Liver (tissue), 9 donors: Measurements from ENCODE around the gene KRT14. TPM values are rescaled to one million over a fixed set of nuclear protein-coding genes. Genes with fewer than 3 reads are reported as not detected.

Experiments
- DNase-seq: peaks from one replicate; pipeline ENCODE4 v3.0.0-alpha.2; 2017; ENCODE audit warnings: low spot score
- H3K27ac ChIP-seq, 2 donors: one replicate each; pipeline ENCODE4 v1.7.0; 2013; ENCODE audit warnings: inconsistent platforms in 2 of 2, low read length in 2 of 2, control low read depth in 1 of 2, low read depth in 1 of 2, mild to moderate bottlenecking in 1 of 2
- H3K27me3 ChIP-seq, 4 donors: one replicate each; pipeline versions ENCODE4 v1.6.1 to v1.7.0; 2013; ENCODE audit warnings: low read length in 3 of 4, inconsistent platforms in 1 of 4, mild to moderate bottlenecking in 1 of 4, moderate library complexity in 1 of 4; ENCODE audit not compliant: control insufficient read depth in 4 of 4, insufficient read depth in 4 of 4
- H3K36me3 ChIP-seq, 4 donors: one replicate each; pipeline versions ENCODE4 v1.6.1 to v1.7.0; 2013; ENCODE audit warnings: low read length in 3 of 4, mild to moderate bottlenecking in 3 of 4, low read depth in 1 of 4, moderate library complexity in 1 of 4; ENCODE audit not compliant: control insufficient read depth in 4 of 4, insufficient read depth in 3 of 4
- H3K4me1 ChIP-seq, 4 donors: one replicate each; pipeline versions ENCODE4 v1.6.1 to v1.7.0; 2013; ENCODE audit warnings: low read length in 3 of 4, mild to moderate bottlenecking in 3 of 4, moderate library complexity in 1 of 4; ENCODE audit not compliant: control insufficient read depth in 4 of 4, insufficient read depth in 4 of 4
- H3K4me3 ChIP-seq, 3 donors: one replicate each; pipeline versions ENCODE4 v1.6.1 to v1.7.0; 2013; ENCODE audit warnings: low read length in 3 of 3, control low read depth in 1 of 3, low read depth in 1 of 3, mild to moderate bottlenecking in 1 of 3
- H3K9ac ChIP-seq, 2 donors: one replicate each; pipeline ENCODE4 v1.7.0; 2013; ENCODE audit warnings: low read length in 2 of 2, mild to moderate bottlenecking in 2 of 2, moderate library complexity in 2 of 2, control low read depth in 1 of 2, low read depth in 1 of 2
- H3K9me3 ChIP-seq, 4 donors: one replicate each; pipeline versions ENCODE4 v1.6.1 to v1.7.0; 2013; ENCODE audit warnings: low read length in 3 of 4; ENCODE audit not compliant: control insufficient read depth in 4 of 4
- ATF3 ChIP-seq: IDR thresholded peaks from 2 replicates; pipeline ENCODE4 v1.6.1; 2016; ENCODE audit warnings: antibody characterized with exemption
- CTCF ChIP-seq: fragments of 150-350 bp; IDR thresholded peaks from 2 replicates; pipeline ENCODE4 v1.5.1; 2017; ENCODE audit warnings: improper control_type of control experiment, low read depth, low read length; ENCODE audit not compliant: missing input control
- EGR1 ChIP-seq, 2 donors: IDR thresholded peaks; 2 replicates each; pipeline ENCODE4 v1.6.1; 2016 to 2018; ENCODE audit warnings: antibody characterized with exemption in 2 of 2, low read depth in 2 of 2
- FOXA1 ChIP-seq: IDR thresholded peaks from 2 replicates; pipeline ENCODE4 v1.6.1; 2016; ENCODE audit warnings: antibody characterized with exemption
- FOXA2 ChIP-seq: IDR thresholded peaks from 2 replicates; pipeline ENCODE4 v1.6.1; 2016; ENCODE audit warnings: antibody characterized with exemption
- GABPA ChIP-seq, 2 donors: IDR thresholded peaks in 1 of 2; conservative IDR thresholded peaks in 1 of 2; 2 replicates each; pipeline ENCODE4 v1.6.1; 2016; ENCODE audit warnings: antibody characterized with exemption in 2 of 2, mild to moderate bottlenecking in 1 of 2, moderate library complexity in 1 of 2
- HNF4A ChIP-seq, 2 donors: conservative IDR thresholded peaks; 2 replicates each; pipeline ENCODE4 v1.6.1; 2016; ENCODE audit warnings: antibody characterized with exemption in 2 of 2, mild to moderate bottlenecking in 2 of 2
- HNF4G ChIP-seq: IDR thresholded peaks from 2 replicates; pipeline ENCODE4 v1.6.1; 2016; ENCODE audit warnings: antibody characterized with exemption
- JUND ChIP-seq, 2 donors: IDR thresholded peaks; 2 replicates each; pipeline ENCODE4 v1.6.1; 2016; ENCODE audit warnings: antibody characterized with exemption in 2 of 2
- MAX ChIP-seq: IDR thresholded peaks from 2 replicates; pipeline ENCODE4 v1.6.1; 2016; ENCODE audit warnings: antibody characterized with exemption
- NR2F2 ChIP-seq: IDR thresholded peaks from 2 replicates; pipeline ENCODE4 v1.6.1; 2016; ENCODE audit warnings: antibody characterized with exemption
- RAD21 ChIP-seq, 2 donors: IDR thresholded peaks; 2 replicates each; pipeline ENCODE4 v1.6.1; 2016; ENCODE audit warnings: antibody characterized with exemption in 2 of 2, mild to moderate bottlenecking in 2 of 2
- RXRA ChIP-seq, 2 donors: IDR thresholded peaks; 2 replicates each; pipeline ENCODE4 v1.6.1; 2017 to 2018; ENCODE audit warnings: antibody characterized with exemption in 2 of 2, mild to moderate bottlenecking in 1 of 2
- SP1 ChIP-seq: IDR thresholded peaks from 2 replicates; pipeline ENCODE4 v1.6.1; 2018; ENCODE audit warnings: antibody characterized with exemption, mild to moderate bottlenecking
- TAF1 ChIP-seq: conservative IDR thresholded peaks from 2 replicates; pipeline ENCODE4 v1.6.1; 2016; ENCODE audit warnings: antibody characterized with exemption, mild to moderate bottlenecking
- YY1 ChIP-seq: IDR thresholded peaks from 2 replicates; pipeline ENCODE4 v1.6.1; 2016; ENCODE audit warnings: antibody characterized with exemption, mild to moderate bottlenecking
- WGBS: extraction: QIAGEN DNeasy Blood & Tissue Kit; methylation state at CpG from one replicate; pipeline ENCODE4 v1.1.7; 2013; 5-methylcytosine and 5-hydroxymethylcytosine counted together
- polyA plus RNA-seq, 2 donors: library from polyadenylated mRNA; stranded (reverse) in 1 of 2; unstranded in 1 of 2; fragments of 200-250 nt in 1 of 2; fragments of >200 nt in 1 of 2; fragmentation: Nextera tagmentation in 1 of 2; extraction: Ambion mirVana in 1 of 2; gene quantifications; one replicate each; pipeline versions ENCODE4 v1.2.1 to v1.2.3, GENCODE V29; 2013 to 2015
- total RNA-seq, 2 donors: library from RNA; depleted of rRNA; stranded (reverse); fragments of >200 nt; gene quantifications; one replicate each; pipeline ENCODE4 v1.2.3, GENCODE V29; 2014
- TF ChIP-seq, protein P1 (sequence below): IDR thresholded peaks from 2 replicates; pipeline ENCODE4 v1.6.1; 2016; ENCODE audit warnings: antibody characterized with exemption, mild to moderate bottlenecking
- TF ChIP-seq, protein P2 (sequence below): IDR thresholded peaks from 2 replicates; pipeline ENCODE4 v1.6.1; 2016; ENCODE audit warnings: antibody characterized with exemption
- donor health status: healthy.
- donor health status: healthy.
- donor health status: healthy.
- donor health status: healthy.
- donor health status: healthy.

The KRT14 gene
- total and polyA plus RNA-seq, 4 donors: not detected

- Histone ChIP-seq H3K27ac (no peak overlapping the region), H3K27me3 (peaks cover 0 to 8% (median 5%) of the 10 kb centered on the region in 4 donors), H3K36me3 (no peaks in the 10 kb centered on the region), H3K9me3 (no peaks in the 10 kb centered on the region), H3K4me3 (no peak overlapping the region), H3K4me1 (peaks cover 0 to 2% (median 1%) of the 10 kb centered on the region in 4 donors), H3K9ac (no peak overlapping the region)
- DNase-seq: no peak
- TF ChIP-seq CTCF: no peak
- TF ChIP-seq HNF4A (conservative IDR thresholded peaks at IDR 0.05): no peak
- TF ChIP-seq MAX: no peak
- no peak for TF ChIP-seq YY1
- no peak for TF ChIP-seq HNF4G
- no peak for TF ChIP-seq FOXA1
- no peak for TF ChIP-seq EGR1 (IDR thresholded peaks at IDR 0.05; ENCODE audit: low read depth in 2 of 2)
- no peak for TF ChIP-seq FOXA2
- TF ChIP-seq GABPA (IDR thresholded peaks at IDR 0.05 in 1 of 2, conservative IDR thresholded peaks at IDR 0.05 in 1 of 2): no peak
- no peak for TF ChIP-seq JUND (IDR thresholded peaks at IDR 0.05)
- TF ChIP-seq, protein P1, sequence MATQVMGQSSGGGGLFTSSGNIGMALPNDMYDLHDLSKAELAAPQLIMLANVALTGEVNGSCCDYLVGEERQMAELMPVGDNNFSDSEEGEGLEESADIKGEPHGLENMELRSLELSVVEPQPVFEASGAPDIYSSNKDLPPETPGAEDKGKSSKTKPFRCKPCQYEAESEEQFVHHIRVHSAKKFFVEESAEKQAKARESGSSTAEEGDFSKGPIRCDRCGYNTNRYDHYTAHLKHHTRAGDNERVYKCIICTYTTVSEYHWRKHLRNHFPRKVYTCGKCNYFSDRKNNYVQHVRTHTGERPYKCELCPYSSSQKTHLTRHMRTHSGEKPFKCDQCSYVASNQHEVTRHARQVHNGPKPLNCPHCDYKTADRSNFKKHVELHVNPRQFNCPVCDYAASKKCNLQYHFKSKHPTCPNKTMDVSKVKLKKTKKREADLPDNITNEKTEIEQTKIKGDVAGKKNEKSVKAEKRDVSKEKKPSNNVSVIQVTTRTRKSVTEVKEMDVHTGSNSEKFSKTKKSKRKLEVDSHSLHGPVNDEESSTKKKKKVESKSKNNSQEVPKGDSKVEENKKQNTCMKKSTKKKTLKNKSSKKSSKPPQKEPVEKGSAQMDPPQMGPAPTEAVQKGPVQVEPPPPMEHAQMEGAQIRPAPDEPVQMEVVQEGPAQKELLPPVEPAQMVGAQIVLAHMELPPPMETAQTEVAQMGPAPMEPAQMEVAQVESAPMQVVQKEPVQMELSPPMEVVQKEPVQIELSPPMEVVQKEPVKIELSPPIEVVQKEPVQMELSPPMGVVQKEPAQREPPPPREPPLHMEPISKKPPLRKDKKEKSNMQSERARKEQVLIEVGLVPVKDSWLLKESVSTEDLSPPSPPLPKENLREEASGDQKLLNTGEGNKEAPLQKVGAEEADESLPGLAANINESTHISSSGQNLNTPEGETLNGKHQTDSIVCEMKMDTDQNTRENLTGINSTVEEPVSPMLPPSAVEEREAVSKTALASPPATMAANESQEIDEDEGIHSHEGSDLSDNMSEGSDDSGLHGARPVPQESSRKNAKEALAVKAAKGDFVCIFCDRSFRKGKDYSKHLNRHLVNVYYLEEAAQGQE: no peak
- no peak for TF ChIP-seq RXRA (IDR thresholded peaks at IDR 0.05)
- no peak for TF ChIP-seq ATF3
- TF ChIP-seq NR2F2: no peak
- no peak for TF ChIP-seq RAD21 (IDR thresholded peaks at IDR 0.05)
- no peak for TF ChIP-seq SP1
- no peak for TF ChIP-seq TAF1
- TF ChIP-seq, protein P2, sequence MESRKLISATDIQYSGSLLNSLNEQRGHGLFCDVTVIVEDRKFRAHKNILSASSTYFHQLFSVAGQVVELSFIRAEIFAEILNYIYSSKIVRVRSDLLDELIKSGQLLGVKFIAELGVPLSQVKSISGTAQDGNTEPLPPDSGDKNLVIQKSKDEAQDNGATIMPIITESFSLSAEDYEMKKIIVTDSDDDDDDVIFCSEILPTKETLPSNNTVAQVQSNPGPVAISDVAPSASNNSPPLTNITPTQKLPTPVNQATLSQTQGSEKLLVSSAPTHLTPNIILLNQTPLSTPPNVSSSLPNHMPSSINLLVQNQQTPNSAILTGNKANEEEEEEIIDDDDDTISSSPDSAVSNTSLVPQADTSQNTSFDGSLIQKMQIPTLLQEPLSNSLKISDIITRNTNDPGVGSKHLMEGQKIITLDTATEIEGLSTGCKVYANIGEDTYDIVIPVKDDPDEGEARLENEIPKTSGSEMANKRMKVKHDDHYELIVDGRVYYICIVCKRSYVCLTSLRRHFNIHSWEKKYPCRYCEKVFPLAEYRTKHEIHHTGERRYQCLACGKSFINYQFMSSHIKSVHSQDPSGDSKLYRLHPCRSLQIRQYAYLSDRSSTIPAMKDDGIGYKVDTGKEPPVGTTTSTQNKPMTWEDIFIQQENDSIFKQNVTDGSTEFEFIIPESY: no peak
- WGBS: 80% methylated on average over 9 of the region's 9 CpGs
Observed at GRCh38 chr17:41532947-41533570, 53.6 kb downstream of the KRT14 start.

Other genes starting within 250 kb of the KRT14 start
- not detected for gene KRT33A, start 236.1 kb downstream of the KRT14 start, total RNA-seq
- not detected for gene KRT33A, start 236.1 kb downstream of the KRT14 start, polyA plus RNA-seq
- gene KRT33B, start 217.1 kb downstream of the KRT14 start, total RNA-seq: not detected
- gene KRT33B, start 217.1 kb downstream of the KRT14 start, polyA plus RNA-seq: not detected
- not detected for gene KRT34, start 204.6 kb downstream of the KRT14 start, total RNA-seq
- gene KRT34, start 204.6 kb downstream of the KRT14 start, polyA plus RNA-seq: not detected
- gene KRT31, start 189.3 kb downstream of the KRT14 start, total RNA-seq: not detected
- not detected for gene KRT31, start 189.3 kb downstream of the KRT14 start, polyA plus RNA-seq
- not detected for gene KRT37, start 162.3 kb downstream of the KRT14 start, total RNA-seq
- gene KRT37, start 162.3 kb downstream of the KRT14 start, polyA plus RNA-seq: not detected
- not detected for gene KRT38, start 145.9 kb downstream of the KRT14 start, total RNA-seq
- gene KRT38, start 145.9 kb downstream of the KRT14 start, polyA plus RNA-seq: not detected
- gene KRT32, start 119.5 kb downstream of the KRT14 start, total RNA-seq: not detected
- gene KRT32, start 119.5 kb downstream of the KRT14 start, polyA plus RNA-seq: not detected
- not detected for gene KRT35, start 105.7 kb downstream of the KRT14 start, total RNA-seq
- gene KRT35, start 105.7 kb downstream of the KRT14 start, polyA plus RNA-seq: not detected
- gene KRT36, start 97.0 kb downstream of the KRT14 start, total RNA-seq: under 1 TPM in 1 of 2 donors, not detected in 1; 0.05 TPM
- gene KRT36, start 97.0 kb downstream of the KRT14 start, polyA plus RNA-seq: not detected
- 1 to 10 TPM in 1 of 2 donors, not detected in 1; 3.7 TPM for gene KRT13, start 81.3 kb downstream of the KRT14 start, total RNA-seq
- 1 to 10 TPM in 1 of 2 donors, under 1 TPM in 1; 0.13 to 2.8 TPM for gene KRT13, start 81.3 kb downstream of the KRT14 start, polyA plus RNA-seq
- not detected for gene KRT15, start 68.0 kb downstream of the KRT14 start, total RNA-seq
- gene KRT15, start 68.0 kb downstream of the KRT14 start, polyA plus RNA-seq: under 1 TPM in 1 of 2 donors, not detected in 1; 0.14 TPM
- 1 to 10 TPM; 3.1 to 3.4 TPM for gene KRT19, start 58.6 kb downstream of the KRT14 start, total RNA-seq
- gene KRT19, start 58.6 kb downstream of the KRT14 start, polyA plus RNA-seq: 1 to 10 TPM; 3.8 to 5.8 TPM
- gene KRT9, start 14.8 kb downstream of the KRT14 start, total RNA-seq: not detected
- not detected for gene KRT9, start 14.8 kb downstream of the KRT14 start, polyA plus RNA-seq
- gene KRT16, start 25.9 kb upstream of the KRT14 start, total RNA-seq: not detected
- gene KRT16, start 25.9 kb upstream of the KRT14 start, polyA plus RNA-seq: not detected
- gene KRT17, start 37.7 kb upstream of the KRT14 start, total RNA-seq: not detected
- gene KRT17, start 37.7 kb upstream of the KRT14 start, polyA plus RNA-seq: under 1 TPM in 1 of 2 donors, not detected in 1; 0.15 TPM
- 10 to 100 TPM; 56.5 to 61.0 TPM for gene EIF1, start 102.0 kb upstream of the KRT14 start, total RNA-seq
- 100 to 1,000 TPM; 258 to 755 TPM for gene EIF1, start 102.0 kb upstream of the KRT14 start, polyA plus RNA-seq
- gene GAST, start 125.4 kb upstream of the KRT14 start, total RNA-seq: not detected
- gene GAST, start 125.4 kb upstream of the KRT14 start, polyA plus RNA-seq: not detected
- under 1 TPM; under 0.01 to 0.05 TPM for gene HAP1, start 147.7 kb upstream of the KRT14 start, total RNA-seq
- under 1 TPM; 0.02 to 0.04 TPM for gene HAP1, start 147.7 kb upstream of the KRT14 start, polyA plus RNA-seq
- gene JUP, start 199.8 kb upstream of the KRT14 start, total RNA-seq: 10 to 100 TPM; 40.7 to 56.0 TPM
- 10 to 100 TPM; 39.1 to 47.7 TPM for gene JUP, start 199.8 kb upstream of the KRT14 start, polyA plus RNA-seq
- gene P3H4, start 225.1 kb upstream of the KRT14 start, total RNA-seq: 1 to 10 TPM; 2.6 to 5.6 TPM
- 1 to 10 TPM; 1.7 to 2.0 TPM for gene P3H4, start 225.1 kb upstream of the KRT14 start, polyA plus RNA-seq
- gene FKBP10, start 226.1 kb upstream of the KRT14 start, total RNA-seq: 10 to 100 TPM in 1 of 2 donors, 1 to 10 TPM in 1; 6.2 to 17.6 TPM
- 1 to 10 TPM in 1 of 2 donors, under 1 TPM in 1; 0.71 to 5.0 TPM for gene FKBP10, start 226.1 kb upstream of the KRT14 start, polyA plus RNA-seq
- gene NT5C3B, start 249.3 kb upstream of the KRT14 start, total RNA-seq: 10 to 100 TPM; 15.3 to 32.0 TPM
- gene NT5C3B, start 249.3 kb upstream of the KRT14 start, polyA plus RNA-seq: 10 to 100 TPM; 25.1 to 28.8 TPM